H1 (cell line): ENCODE measurements around the gene HDAC11. TPM values are rescaled to one million over a fixed set of nuclear protein-coding genes. Genes with fewer than 3 reads are reported as not detected.

Source experiments
- MAFK ChIP-seq: IDR thresholded peaks from 2 replicates; pipeline ENCODE4 v1.6.1; 2012; ENCODE audit warnings: low read depth, mild to moderate bottlenecking, improper control_type of control experiment, low read length
- POU5F1 ChIP-seq: IDR thresholded peaks from 2 replicates; pipeline ENCODE4 v1.6.1; 2011; ENCODE audit warnings: low read depth, mild to moderate bottlenecking, low read length, moderate library complexity
- SIN3A ChIP-seq, 2 experiments: IDR thresholded peaks in 1 of 2; conservative IDR thresholded peaks in 1 of 2; 2 replicates each; pipeline ENCODE4 v1.6.1; 2011 to 2012; ENCODE audit warnings: low read length in 2 of 2, improper control_type of control experiment in 1 of 2, low read depth in 1 of 2, mild to moderate bottlenecking in 1 of 2
- USF2 ChIP-seq: IDR thresholded peaks from 2 replicates; pipeline ENCODE4 v1.6.1; 2011; ENCODE audit warnings: low read length, improper control_type of control experiment
- polyA plus RNA-seq, 7 experiments: library from polyadenylated mRNA; depleted of rRNA in 3 of 7; stranded (reverse) in 5 of 7; unstranded in 2 of 7; fragments of >200 nt in 5 of 7; fragments of 200-250 nt in 2 of 7; gene quantifications; 1 replicate in 5 of 7; 2 replicates in 1 of 7; 4 replicates in 1 of 7; pipeline versions ENCODE4 v1.2.1 to v1.2.3, GENCODE V29; 2011 to 2013; ENCODE audit warnings: missing spikeins in 2 of 7, mixed read lengths in 2 of 7
- total RNA-seq: library from RNA; stranded (reverse); fragmentation: NEBNext Ultra II Directional; extraction: Animal tissue kit (Norgen Biotek cat#: 25700); gene quantifications from 2 replicates; pipeline ENCODE4 v1.2.1, GENCODE V29; 2021

The HDAC11 gene
- total and polyA plus RNA-seq, 2 of the 8 experiments (the other 6 are each of a cell fraction or from before 2014, with no cell fraction given), result 6.8 to 7.4 TPM

GRCh38 chr3:13462125-13462629, 17.9 kb upstream of the HDAC11 start (continued):
- TF ChIP-seq USF2 (no peak), SIN3A (conservative IDR thresholded peaks at IDR 0.05 in 1 of 2, IDR thresholded peaks at IDR 0.05 in 1 of 2; ENCODE audit: low read depth in 1 of 2, low read length in 2 of 2) (no peak), POU5F1 (no peak), MAFK (no peak)
